Measurements from ENCODE around the gene NECAB3. TPM values are rescaled to one million over a fixed set of nuclear protein-coding genes. Genes with fewer than 3 reads are reported as not detected.

NECAB3 gene
- total and polyA plus RNA-seq, 2 of the 13 experiments (the other 11 are each of a cell fraction or from before 2014, with no cell fraction given), result 61.5 to 65.5 TPM

DNA sequence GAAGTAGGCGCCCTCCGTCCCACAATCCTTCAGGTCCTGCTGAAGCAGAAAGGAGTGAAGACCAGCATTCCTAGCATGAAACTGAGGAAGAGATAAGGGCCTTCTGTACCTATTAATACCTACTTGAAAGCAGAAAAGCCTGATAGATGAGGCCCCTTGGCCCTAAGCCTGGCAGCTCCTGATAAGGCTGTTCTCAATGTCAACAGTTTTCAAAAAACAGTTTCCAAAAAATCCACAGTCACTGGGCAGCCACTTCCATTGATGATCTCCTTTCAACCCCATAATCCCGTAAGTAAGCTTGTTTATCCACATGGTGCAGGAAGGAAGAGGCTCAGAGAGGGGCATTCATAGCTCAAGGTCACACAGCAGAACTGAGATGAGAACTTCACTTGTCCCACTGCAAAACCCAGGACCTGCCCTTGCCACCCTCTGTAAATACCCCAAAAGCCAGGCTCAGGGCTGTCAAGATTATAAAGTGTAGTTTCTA, 14.8 kb upstream of the NECAB3 start (continued):
- TF ChIP-seq ASH2L (IDR thresholded peaks at IDR 0.05; ENCODE audit: insufficient read length, low read depth, low read length) (no peak), ZSCAN29 (CRISPR knock-in tag; conservative IDR thresholded peaks at IDR 0.05) (no peak), RFXAP (CRISPR knock-in tag; IDR thresholded peaks at IDR 0.05; ENCODE audit: borderline replicate concordance) (no peak), AKNA (CRISPR knock-in tag; IDR thresholded peaks at IDR 0.05; ENCODE audit: borderline replicate concordance) (no peak), AKAP8 (CRISPR knock-in tag; IDR thresholded peaks at IDR 0.05) (no peak), ZNF20 (CRISPR knock-in tag; IDR thresholded peaks at IDR 0.05) (no peak), ZBTB43 (CRISPR knock-in tag; conservative IDR thresholded peaks at IDR 0.05) (no peak), HNRNPLL (IDR thresholded peaks at IDR 0.05; ENCODE audit: low read depth, low read length, poor library complexity, severe bottlenecking) (no peak), MAFK (conservative IDR thresholded peaks at IDR 0.05 in 1 of 2, IDR thresholded peaks at IDR 0.05 in 1 of 2; ENCODE audit: low read length in 2 of 2) (no peak), ZNF816 (CRISPR knock-in tag; IDR thresholded peaks at IDR 0.05; ENCODE audit: borderline replicate concordance) (no peak), NAIF1 (CRISPR knock-in tag; IDR thresholded peaks at IDR 0.05; ENCODE audit: borderline replicate concordance) (no peak), MATR3 (CRISPR knock-in tag; IDR thresholded peaks at IDR 0.05) (no peak), ZNF383 (CRISPR knock-in tag; IDR thresholded peaks at IDR 0.05; ENCODE audit: borderline replicate concordance) (no peak), ZNF781 (CRISPR knock-in tag; IDR thresholded peaks at IDR 0.05; ENCODE audit: borderline replicate concordance, not compliant biosample characterization) (no peak)
- TF ChIP-seq, protein P1, sequence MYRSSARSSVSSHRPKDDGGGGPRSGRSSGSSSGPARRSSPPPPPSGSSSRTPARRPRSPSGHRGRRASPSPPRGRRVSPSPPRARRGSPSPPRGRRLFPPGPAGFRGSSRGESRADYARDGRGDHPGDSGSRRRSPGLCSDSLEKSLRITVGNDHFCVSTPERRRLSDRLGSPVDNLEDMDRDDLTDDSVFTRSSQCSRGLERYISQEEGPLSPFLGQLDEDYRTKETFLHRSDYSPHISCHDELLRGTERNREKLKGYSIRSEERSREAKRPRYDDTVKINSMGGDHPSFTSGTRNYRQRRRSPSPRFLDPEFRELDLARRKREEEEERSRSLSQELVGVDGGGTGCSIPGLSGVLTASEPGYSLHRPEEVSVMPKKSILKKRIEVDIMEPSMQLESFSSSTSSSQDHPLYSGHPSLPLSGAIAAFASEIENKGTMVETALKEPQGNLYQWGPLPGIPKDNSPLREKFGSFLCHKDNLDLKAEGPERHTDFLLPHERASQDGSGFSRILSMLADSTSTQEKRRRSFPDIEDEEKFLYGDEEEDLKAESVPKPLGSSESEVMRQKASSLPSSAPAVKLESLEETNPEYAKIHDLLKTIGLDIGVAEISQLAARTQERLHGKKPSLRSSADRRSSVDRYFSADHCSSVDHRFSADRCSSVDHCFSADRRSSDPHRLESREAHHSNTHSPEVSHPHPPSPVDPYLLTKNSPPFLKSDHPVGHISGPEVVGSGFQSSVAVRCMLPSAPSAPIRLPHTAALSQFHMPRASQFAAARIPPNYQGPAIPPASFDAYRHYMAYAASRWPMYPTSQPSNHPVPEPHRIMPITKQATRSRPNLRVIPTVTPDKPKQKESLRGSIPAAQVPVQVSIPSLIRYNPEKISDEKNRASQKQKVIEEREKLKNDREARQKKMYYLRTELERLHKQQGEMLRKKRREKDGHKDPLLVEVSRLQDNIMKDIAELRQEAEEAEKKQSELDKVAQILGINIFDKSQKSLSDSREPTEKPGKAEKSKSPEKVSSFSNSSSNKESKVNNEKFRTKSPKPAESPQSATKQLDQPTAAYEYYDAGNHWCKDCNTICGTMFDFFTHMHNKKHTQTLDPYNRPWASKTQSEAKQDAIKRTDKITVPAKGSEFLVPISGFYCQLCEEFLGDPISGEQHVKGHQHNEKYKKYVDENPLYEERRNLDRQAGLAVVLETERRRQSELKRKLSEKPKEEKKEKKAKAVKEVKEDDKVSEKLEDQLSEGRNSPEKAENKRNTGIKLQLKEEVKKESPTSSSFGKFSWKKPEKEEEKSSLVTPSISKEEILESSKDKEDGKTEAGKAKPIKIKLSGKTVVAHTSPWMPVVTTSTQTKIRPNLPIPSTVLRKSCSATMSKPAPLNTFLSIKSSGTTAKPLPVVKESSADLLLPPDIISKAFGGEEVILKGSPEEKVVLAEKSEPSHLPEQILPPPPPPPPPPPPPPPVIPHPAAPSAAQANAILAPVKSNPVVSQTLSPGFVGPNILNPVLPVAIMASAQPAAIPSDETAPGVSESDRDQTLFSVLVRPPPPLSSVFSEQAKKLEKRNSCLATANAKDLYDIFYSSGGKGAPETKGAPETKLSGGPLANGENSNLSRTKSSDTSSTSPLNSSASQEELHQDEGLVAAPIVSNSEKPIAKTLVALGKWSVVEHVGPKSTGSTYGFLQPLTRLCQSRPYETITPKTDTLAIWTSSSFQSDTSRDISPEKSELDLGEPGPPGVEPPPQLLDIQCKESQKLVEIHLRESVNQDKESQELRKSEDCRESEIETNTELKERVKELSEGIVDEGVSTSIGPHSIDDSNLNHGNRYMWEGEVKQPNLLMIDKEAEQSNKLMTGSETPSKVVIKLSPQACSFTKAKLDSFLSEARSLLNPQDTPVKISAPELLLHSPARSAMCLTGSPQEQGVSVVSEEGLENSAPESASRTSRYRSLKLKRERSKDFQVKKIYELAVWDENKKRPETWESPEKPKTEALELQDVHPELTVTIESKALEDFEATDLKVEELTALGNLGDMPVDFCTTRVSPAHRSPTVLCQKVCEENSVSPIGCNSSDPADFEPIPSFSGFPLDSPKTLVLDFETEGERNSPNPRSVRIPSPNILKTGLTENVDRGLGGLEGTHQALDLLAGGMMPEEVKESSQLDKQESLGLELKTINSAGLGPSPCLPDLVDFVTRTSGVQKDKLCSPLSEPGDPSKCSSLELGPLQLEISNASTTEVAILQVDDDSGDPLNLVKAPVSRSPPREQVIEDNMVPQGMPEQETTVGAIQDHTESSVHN (CRISPR knock-in tag; IDR thresholded peaks at IDR 0.05), result no peak
